Muscle layer of duodenum (tissue), 2 donors: ENCODE results near the gene MALSU1.

Experiments
- H3K27ac ChIP-seq: one replicate; pipeline ENCODE4 v1.7.0; 2013; ENCODE audit warnings: mild to moderate bottlenecking, low read length
- H3K27me3 ChIP-seq: one replicate; pipeline ENCODE4 v1.7.0; 2013; ENCODE audit warnings: low read depth, mild to moderate bottlenecking, control low read depth, low read length
- H3K36me3 ChIP-seq, 2 donors: one replicate each; pipeline ENCODE4 v1.7.0; 2013; ENCODE audit warnings: low read length in 2 of 2, control low read depth in 1 of 2, mild to moderate bottlenecking in 1 of 2; ENCODE audit not compliant: insufficient read depth in 2 of 2, control insufficient read depth in 1 of 2
- H3K4me1 ChIP-seq, 2 donors: one replicate each; pipeline ENCODE4 v1.7.0; 2013; ENCODE audit warnings: low read length in 2 of 2, mild to moderate bottlenecking in 2 of 2, control low read depth in 1 of 2, moderate library complexity in 1 of 2; ENCODE audit not compliant: insufficient read depth in 2 of 2, control insufficient read depth in 1 of 2
- H3K4me3 ChIP-seq, 2 donors: one replicate each; pipeline ENCODE4 v1.7.0; 2013; ENCODE audit warnings: low read length in 2 of 2, low read depth in 1 of 2, mild to moderate bottlenecking in 1 of 2
- H3K9me3 ChIP-seq, 2 donors: one replicate each; pipeline ENCODE4 v1.7.0; 2013; ENCODE audit warnings: low read length in 2 of 2, control low read depth in 1 of 2, mild to moderate bottlenecking in 1 of 2; ENCODE audit not compliant: control insufficient read depth in 1 of 2
- donor health status: healthy.

Gene MALSU1

GRCh38 chr7:23350466-23350865 lies 51.3 kb downstream of the MALSU1 start:
- Histone ChIP-seq H3K9me3 (no peaks in the 10 kb centered on the region), H3K27me3 (no peaks in the 10 kb centered on the region), H3K36me3 (no peaks in the 10 kb centered on the region), H3K4me1 (no peaks in the 10 kb centered on the region), H3K27ac (no peak overlapping the region), H3K4me3 (no peak overlapping the region)

- Histone ChIP-seq H3K4me1 (no peaks in the 10 kb centered on the region), H3K9me3 (no peaks in the 10 kb centered on the region), H3K4me3 (no peak overlapping the region), H3K36me3 (no peaks in the 10 kb centered on the region), H3K27ac (no peak overlapping the region), H3K27me3 (no peaks in the 10 kb centered on the region)
Measured at GRCh38 chr7:23353172-23353571, 54.0 kb downstream of the MALSU1 start.

GRCh38 chr7:23356168-23356567 lies 57.0 kb downstream of the MALSU1 start:
- H3K4me1 ChIP-seq = no peaks in the 10 kb centered on the region
- H3K9me3 ChIP-seq = no peaks in the 10 kb centered on the region
- no peaks in the 10 kb centered on the region for H3K27me3 ChIP-seq
- no peak overlapping the region for H3K4me3 ChIP-seq
- H3K27ac ChIP-seq = no peak overlapping the region
- no peaks in the 10 kb centered on the region for H3K36me3 ChIP-seq

GRCh38 chr7:23356726-23357125 lies 57.6 kb downstream of the MALSU1 start:
- Histone ChIP-seq H3K36me3 (no peaks in the 10 kb centered on the region), H3K27me3 (no peaks in the 10 kb centered on the region), H3K27ac (no peak overlapping the region), H3K4me1 (no peaks in the 10 kb centered on the region), H3K4me3 (no peak overlapping the region), H3K9me3 (no peaks in the 10 kb centered on the region)

- no peaks in the 10 kb centered on the region for H3K36me3 ChIP-seq
- H3K27me3 ChIP-seq = no peaks in the 10 kb centered on the region
- H3K4me3 ChIP-seq = no peak overlapping the region
- H3K4me1 ChIP-seq = no peaks in the 10 kb centered on the region
- no peak overlapping the region for H3K27ac ChIP-seq
- no peaks in the 10 kb centered on the region for H3K9me3 ChIP-seq
Measured at GRCh38 chr7:23357190-23358093, 58.3 kb downstream of the MALSU1 start.

GRCh38 chr7:23358152-23358674 lies 59.1 kb downstream of the MALSU1 start:
- no peaks in the 10 kb centered on the region for H3K36me3 ChIP-seq
- H3K9me3 ChIP-seq = no peaks in the 10 kb centered on the region
- H3K4me1 ChIP-seq = no peaks in the 10 kb centered on the region
- H3K4me3 ChIP-seq = no peak overlapping the region
- H3K27me3 ChIP-seq = no peaks in the 10 kb centered on the region
- H3K27ac ChIP-seq = no peak overlapping the region
